GM18870 (cell line): ENCODE data around the gene AKAP7.
"Not testable (repeated sequence)": the region's sequence is repeated elsewhere in the genome, so short reads cannot be mapped to it uniquely, and the experiment has no call there.

Source experiments
- ATAC-seq: cut with Tn5 transposase; IDR thresholded peaks from one replicate; pipeline ENCODE4 v1.9.1; 2021; ENCODE audit warnings: moderate library complexity; ENCODE audit not compliant: unreplicated experiment

The AKAP7 gene

GRCh38 chr6:131288214-131288613, 152.9 kb downstream of the AKAP7 start:
- ATAC-seq = no peak

GRCh38 chr6:131290955-131291354, 155.7 kb downstream of the AKAP7 start:
- ATAC-seq = no peak

DNA sequence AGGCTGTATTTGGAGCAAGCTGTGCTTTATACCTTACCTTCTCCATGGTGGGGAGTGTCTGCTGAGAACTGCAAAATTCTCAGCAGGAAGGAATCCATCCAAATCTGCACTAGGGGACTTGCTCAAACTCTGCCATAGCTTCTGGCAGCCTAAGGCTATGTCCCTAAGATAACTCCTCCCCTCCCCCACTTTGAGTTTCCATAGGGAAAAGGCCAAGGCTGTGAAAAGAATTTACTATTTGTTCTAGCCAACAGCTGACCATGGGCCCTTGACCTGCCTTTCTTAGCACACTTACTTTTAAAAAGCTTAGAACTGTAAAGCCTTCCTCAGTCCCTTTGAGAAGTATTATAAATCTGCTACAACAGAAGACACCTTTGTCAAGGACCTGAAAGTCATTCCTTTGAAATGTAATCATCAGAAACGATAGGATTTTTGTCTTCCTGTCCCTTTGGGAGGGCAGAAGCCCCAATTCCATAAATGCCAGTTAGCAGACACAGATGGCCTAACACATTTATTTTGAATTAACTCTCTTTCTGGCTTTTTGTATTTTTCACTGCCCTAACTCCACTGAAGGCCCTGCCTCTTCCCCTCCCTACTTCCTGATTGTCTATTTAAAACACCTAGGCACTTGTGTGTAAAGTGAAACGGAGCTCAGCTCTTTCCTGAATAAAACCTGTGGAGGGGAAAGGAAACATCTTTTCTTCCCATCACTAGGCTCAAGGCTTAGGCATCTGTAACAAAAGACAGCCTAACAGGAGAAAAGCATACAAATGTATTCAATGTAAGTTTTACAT, 157.1 kb downstream of the AKAP7 start:
- no peak for ATAC-seq

- no peak for ATAC-seq
These were observed 158.2 kb downstream of the AKAP7 start for GRCh38 chr6:131293472-131293911.

DNA sequence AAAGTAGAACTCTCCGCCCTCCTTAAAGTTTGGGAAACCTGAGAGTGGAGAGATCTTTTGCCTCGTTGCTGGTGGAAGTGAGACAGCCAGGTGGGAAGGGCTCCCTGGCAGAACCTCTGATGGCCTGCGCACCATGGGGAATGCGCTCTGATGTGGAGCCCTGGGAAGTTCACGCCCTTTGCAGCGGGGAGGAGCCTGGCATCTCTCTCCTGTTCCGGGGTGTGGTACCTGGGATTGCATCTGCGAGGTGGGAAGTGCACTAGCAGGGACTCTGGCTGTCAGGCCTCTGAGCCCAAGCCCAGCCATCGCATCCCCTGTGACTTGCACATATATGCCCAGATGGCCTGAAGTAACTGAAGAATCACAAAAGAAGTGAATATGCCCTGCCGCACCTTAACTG, 159.8 kb downstream of the AKAP7 start:
- ATAC-seq = no peak

- ATAC-seq = not testable (repeated sequence)
These were observed 165.6 kb downstream of the AKAP7 start for GRCh38 chr6:131300826-131301225.

DNA sequence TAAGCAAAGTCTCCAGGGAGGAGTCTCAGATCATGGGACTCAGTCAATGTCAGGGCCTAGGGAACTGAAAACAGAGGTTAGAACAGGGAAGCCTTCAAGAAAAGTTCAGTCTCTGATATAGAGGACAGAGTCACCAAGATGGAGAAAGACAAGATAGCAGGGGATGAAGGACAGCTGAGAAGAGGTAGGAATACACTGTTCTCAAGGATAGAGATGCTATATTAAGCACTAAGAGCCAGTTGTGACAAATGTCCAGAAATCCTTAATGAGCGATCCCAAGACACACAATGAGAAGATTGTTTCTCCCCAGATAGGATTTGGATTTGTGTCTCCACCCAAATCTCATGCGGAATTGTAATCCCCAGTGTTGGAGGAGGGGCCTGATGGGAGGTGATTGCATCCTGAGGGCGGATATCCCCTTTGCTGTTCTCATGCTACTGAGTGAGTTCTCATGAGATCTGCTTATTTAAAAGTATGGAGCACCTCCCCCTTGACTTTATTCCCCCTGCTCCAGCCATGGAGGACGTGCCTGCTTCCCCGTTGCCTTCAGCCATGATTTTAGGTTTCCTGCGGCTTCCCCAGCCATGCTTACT, 168.2 kb downstream of the AKAP7 start:
- ATAC-seq = no peak

DNA sequence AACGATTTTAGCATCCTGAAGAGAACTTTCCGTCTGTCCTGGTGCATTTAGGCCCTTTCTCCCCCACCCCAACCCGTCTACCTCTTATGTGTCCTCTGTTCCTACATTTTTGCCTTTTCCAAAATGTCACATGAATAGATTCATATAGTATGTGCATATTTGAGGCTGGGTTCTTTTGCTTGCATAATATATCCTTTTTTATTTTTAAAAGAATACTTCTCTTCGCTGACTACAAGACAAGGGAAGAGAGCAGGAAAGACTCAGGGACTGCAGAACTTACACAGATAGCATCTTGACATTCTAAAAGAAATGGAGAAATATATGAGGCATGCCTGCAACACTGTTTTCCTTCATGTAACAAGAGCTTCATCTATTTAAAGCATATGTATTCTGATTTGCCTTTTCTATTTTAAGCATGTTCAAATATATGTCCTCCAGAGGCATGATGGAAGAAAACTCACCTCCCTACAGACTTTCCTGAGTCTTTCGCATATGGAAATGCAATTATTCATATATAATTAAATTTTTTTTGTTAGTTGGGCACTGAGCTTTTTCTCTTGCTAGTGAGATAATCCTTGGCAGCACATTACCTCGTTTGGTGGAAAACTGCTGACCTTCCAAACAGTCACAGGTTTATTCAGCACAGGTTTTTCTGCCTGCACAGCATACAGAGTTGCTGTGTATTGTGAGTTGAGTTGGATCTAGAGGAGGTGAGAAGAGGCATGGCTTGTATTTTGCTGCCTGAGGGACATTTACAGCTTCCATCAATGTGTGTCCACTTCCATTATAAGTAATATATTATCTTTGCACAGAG, 170.0 kb downstream of the AKAP7 start:
- no peak for ATAC-seq

DNA sequence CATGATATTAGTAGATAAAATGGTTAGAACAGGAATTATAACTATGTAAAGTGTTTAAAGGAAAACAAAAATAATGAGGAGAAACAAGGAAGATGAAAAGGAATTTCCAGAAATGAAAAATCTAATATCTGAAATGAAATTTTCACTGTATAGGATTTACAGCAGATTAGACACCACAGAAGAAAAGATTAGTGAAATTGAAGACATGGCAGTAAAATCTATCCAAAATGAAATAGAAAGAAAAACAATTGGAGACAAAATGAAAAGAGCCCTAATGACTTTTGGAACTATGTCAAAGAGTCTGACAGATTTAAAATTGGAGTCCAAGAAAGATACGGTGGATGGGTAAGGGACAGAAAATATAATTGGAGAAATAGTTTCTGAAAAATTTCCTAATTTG, 174.2 kb downstream of the AKAP7 start:
- no peak for ATAC-seq

GRCh38 chr6:131314838-131315237, 179.6 kb downstream of the AKAP7 start:
- ATAC-seq = no peak

DNA sequence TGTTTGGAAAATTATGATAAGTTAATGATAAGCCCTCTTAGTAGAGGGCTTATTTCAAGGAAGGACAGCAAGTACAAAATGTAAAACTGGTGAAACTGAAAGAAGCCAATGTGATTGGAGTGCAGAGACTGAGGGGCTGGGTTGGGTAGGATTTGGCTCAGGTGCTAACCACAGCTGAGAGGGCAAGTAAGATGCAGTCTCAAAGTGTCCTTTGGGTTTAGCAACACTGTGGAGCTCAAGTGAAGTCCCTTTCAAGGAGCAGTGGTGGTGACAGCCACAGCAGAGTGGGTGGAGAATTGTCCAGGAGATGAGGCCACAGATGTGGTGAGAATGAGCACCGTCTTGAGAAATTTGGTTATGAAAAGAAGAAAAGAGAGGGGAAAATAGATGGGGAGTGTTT, 181.4 kb downstream of the AKAP7 start:
- ATAC-seq = no peak

GRCh38 chr6:131317516-131317915, 182.2 kb downstream of the AKAP7 start:
- no peak for ATAC-seq

DNA sequence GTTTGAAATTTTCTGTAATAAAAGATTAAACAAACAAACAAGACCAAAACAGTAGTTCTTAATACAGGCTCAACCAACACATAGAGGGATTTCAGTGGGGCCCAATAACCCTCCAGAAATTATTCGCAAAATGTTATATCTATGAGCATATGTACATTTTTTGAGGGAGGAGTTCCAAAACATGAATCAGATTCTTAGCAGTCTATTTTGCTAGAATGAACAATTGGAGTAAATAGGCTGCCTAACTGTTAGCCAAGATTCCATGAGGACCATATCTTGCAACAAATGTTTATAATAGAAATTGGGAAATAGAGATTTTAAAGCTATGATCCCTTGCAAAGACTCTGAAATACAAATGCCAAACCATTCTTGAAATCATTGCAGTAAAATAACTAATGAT, 186.3 kb downstream of the AKAP7 start:
- no peak for ATAC-seq

GRCh38 chr6:131322125-131322524, 186.9 kb downstream of the AKAP7 start:
- ATAC-seq = no peak

DNA sequence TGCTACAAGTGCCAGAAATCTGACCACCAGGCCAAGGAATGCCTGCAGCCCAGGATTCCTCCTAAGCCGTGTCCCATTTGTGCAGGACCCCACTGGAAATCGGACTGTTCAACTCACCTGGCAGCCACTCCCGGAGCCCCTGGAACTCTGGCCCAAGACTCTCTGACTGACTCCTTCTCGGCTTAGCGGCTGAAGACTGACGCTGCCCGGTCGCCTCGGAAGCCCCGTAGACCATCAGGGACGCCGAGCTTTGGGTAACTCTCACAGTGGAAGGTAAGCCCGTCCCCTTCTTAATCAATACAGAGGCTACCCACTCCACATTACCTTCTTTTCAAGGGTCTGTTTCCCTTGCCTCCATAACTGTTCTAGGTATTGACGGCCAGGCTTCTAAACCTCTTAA, 190.4 kb downstream of the AKAP7 start:
- ATAC-seq = not testable (repeated sequence)

GRCh38 chr6:131328727-131329126, 193.5 kb downstream of the AKAP7 start:
- not testable (repeated sequence) for ATAC-seq

- ATAC-seq = no peak
These were observed 195.9 kb downstream of the AKAP7 start for GRCh38 chr6:131331151-131331550.

DNA sequence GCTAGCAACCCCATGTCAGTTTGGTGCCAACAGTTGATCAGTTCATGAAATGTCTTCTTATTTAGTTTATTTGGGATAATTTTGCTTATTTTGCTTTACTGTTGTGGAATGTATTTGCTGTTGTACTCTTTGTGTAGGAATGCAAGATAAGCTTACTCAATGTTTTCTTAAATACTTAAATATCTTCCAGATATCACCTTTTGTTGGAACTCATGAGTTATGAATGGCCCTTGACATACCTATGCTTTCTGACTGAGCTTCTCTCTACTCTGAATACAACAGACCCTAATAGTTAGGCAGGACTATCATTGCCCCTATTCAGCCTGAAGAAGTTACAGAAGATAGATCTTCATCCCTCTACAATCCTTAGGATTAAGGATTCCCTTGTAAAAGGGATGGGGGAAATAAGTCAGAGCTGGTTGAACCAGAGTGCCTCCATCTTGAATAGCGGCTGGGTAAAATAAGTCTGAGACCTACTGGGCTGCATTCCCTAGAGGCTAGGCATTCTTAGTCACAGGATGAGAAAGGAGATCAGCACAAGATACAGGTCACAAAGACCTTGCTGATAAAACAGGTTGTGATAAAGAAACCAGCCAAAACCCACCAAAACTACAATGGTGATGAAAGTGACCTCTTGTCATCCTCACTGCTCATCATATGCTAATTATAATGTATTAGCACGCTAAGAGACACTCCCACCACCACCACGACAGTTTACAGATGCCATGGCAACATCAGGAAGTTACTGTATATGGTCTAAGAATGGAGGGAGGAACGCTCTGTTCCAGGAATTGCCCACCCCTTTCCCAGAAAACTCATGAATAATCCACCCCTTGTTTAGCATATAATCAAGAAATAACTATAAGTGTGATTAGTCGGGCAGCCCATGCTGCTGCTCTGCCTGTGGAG, 196.9 kb downstream of the AKAP7 start:
- ATAC-seq = no peak
